NCI-H1417 (cell line): ENCODE data around the gene SETX.

Source experiments
- DNase-seq, 3 experiments: peaks; one replicate each; lab custom pipeline; 2025; lab: John Stamatoyannopoulos, UW

The SETX gene

DNA sequence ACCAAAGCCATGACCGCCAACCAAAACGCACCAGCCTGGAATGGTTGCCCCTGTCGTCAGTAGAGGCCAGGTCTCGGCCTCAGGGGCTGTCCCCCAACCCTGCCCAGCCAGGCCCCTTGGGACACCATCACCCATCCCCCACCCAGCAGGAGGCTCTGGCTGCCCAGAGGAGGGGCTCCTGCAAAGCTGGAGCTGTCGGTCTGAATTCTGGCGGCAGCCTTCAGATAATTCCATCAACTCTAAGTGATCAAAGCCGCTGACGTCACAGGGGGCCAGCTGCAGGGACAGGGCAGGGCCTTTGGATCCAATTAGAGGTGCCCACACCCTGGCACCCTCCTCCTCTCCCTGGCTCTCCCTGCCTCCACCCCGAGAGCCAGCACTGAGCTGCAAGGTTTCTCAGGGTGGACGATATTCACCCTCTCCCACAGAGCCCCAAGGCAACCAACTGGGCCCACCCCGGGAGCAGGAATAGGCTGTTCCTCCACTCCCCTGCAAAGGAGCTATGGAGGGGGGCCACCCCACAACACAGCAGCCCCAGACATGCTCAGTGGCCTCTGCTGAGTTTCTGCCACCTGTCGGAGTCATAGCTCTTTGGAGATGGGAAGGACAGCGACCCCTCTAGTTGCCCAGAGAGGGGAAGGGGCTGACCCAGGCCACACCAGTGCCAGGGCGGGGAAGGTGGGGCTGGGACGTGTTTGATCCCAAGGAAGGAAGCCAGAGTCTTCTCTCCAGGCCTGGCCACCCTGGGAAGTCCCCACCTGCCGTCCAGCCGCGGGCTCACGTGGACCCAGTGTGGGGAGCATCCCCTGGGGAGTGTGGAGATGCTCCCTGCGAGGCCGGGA lies 114.6 kb downstream of the SETX start:
- DNase-seq, result peak in 1 of 3 experiments; percentile 47

DNA sequence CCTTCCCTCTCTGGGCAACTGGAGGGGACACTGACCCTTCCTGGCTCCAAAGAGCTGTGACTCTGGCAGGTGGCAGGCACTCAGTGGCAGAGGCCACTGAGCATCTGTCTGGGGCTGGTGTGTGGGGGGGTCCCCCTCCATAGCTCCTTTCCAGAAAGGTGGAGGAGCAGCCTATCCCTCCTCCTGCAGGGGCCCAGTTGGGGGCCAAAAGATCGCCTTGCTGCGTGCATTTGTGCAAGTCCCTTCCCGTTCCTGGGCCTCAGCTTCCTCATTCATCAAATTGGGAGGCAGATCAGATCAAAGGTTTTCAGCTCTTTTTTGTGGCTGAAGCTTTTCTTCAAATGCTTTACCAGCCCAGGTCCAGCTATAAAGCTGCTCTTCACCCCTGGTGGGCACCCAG lies 115.3 kb downstream of the SETX start:
- no peak for DNase-seq

DNA sequence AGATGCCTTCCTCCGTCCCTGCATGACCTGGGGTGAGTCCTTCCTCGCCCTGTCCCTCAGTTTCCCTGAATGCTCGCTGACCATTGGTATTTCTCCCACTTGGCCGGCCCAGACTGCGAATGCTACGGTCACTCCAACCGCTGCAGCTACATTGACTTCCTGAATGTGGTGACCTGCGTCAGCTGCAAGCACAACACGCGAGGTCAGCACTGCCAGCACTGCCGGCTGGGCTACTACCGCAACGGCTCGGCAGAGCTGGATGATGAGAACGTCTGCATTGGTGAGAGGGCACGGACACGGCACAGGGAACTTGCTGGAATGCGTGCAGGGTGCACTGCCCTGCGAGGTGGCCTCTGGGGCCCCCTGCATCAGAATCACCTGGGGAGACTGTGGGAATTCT lies 115.8 kb downstream of the SETX start:
- no peak for DNase-seq

DNA sequence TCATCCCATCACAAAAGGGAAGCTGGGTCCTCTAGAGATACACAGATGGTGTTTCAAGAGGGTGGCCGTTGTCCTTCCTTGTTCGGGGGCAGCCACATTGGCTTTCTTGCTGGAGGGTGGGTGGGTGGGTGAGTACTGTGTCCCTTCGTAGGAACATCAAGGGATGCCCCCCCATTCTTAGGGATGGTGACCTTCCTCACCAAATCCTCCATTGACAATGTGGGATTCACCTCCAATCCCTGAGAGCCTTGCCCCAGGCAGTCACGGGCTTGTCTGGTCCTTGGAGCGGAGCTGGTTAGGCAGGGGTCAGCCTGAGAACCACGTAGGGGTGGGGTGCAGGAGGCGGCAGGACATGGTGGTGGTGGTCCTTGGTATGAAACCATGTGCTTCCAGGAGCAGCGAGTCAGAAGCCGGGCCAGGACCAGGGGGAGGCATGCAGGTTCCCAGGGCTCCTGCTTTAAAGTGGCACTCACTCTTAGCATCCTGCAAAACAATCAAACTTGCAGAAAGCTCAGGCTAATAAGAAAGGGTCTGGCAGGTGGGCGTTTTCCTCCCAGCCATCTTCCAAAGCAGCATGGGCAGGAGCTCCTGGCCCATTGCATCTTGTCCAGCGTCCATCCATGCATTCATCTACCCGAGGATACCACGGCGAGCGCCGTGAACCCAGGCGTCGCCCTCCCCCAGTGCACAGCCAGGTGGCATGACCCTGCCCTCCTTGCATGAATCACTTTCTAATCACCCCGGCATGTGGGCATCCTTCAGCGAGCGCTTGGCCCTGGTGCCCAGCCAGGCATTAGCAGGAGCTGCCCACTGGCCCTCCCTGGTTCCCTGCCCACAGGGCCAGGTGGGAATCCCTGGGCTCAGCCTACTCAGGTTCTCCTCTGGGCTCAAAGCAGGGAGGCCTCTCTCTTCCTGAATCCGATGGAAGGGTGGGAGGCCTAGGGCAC lies 116.5 kb downstream of the SETX start:
- DNase-seq, result peak in 1 of 3 experiments; percentile 18

DNA sequence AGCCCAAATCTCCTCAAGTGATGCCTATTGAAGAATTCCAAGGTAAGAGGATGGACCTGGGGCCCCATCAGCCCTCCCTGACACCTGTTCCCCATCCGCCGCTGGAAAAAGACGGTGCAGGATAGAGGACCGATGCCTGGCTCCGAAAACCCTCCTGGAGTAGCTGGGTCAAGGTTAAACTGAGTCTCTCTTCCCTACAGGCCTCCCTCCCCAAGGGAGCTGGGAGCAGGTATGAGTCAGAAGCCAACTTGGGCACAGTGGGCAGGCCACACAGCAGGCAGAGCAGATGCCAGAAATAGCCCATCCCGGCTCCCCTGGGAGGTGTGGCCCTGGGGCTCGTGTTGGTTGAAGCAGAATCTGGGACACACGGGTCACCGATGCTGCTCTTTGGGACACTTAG lies 117.3 kb downstream of the SETX start:
- no peak for DNase-seq

DNA sequence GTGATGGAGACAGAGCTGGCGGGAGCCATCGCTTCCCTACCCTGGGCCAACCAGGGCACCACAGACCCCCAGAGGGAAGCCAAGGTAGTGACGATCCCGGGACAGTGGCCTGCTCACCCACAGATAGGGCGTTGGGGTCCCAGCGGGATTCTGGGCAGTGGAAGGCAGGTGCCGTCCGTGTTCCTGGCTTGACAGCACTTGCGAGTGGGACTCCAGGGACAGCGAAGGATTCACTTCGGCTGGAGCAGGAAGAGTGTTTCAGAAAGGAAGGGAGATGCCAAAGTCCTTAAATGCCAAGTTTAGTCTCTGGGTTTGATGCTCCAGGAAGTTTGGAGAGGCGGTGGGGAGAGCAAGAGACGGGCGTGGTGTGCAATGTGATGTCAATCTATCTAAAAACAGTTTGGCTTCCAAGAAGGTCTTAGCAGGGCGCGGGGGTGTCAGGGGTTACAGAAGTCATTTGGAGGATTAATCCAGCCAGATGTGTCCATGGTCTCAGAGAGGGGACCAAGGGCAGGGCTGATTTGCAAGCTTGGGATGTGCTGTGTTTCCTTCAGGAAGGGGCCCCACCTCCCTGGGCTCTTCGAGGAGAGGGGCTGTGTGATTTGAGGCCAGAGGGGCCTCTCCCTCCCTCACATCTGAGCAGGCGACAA lies 118.0 kb downstream of the SETX start:
- DNase-seq, result no peak

DNA sequence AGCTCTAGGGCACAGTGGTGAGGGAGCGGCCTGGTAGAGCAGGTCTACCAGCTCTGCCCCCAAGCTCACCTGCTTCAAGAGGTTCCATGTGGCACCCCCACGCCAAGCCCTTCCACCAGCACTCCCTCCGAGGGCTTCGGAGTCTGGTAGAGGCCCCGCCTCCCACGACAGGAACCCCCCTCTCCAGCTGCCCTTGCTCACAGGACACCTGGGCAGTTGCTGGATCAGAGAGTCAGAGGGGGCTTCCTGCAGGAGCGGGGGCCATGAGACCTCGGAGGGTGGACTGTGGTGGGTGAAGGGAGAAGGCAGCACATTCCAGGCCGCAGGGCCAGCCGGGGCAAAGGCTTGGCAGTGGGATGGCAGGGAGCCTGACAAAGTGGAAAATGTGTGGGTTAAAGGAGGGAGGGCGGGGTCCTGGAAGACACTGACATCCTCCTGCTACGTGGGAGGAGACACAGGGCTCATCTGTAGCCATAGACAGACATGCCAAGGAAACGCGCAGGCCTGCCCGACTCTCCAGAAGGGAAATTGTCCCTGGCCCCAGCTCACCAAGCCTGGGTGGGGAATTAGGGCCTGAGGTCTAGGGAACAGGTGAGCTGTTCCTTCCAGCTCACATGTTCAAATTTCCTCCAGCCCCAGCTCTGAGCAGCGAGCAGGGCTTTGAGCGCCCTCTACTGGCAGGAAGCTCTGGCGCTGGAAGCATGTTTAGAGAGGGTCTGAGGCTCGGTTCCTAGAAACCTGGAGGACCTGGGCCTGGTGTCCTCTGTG lies 118.7 kb downstream of the SETX start:
- peak; percentile 73 to 89 (median 76) for DNase-seq

DNA sequence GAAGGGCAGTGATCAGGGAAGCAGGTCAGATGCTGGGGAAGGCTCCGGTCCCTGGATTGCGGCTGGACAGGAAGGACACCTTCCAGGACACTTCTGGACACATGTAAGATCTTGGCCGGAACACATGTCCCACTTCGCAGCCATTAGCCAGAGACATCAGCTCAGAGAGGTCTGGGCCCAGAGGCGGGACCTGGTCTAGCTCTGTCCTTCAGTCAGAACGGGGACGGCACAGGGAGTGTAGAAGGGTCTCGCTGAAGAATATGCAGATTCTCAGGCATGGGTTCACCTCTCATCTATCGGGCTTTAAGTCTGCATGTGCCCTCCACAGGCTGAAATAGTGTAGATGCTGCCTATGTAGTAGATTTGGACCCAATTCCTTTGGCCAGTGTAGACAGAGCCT lies 119.7 kb downstream of the SETX start:
- DNase-seq, result no peak

DNA sequence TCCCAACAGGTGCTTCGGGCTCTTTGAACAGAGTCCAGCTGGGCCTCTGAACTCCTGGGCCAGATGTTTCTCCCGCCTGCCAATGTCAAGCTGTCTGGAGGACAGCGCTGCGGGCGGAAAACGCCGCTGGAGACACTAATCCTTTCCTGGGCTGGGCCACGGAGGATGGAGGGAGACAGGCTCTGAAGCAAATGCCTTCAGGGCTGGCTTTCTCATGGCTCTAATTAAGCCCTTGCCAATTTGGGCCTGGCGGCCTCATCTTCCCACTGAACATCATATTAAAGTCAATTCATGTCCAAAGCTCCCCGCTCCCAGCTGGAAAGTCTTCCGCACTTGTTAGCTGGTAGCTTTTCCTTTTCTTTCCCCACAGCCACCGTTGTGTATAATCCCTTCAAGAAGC lies 120.3 kb downstream of the SETX start:
- DNase-seq, result peak in 1 of 3 experiments; percentile 33

DNA sequence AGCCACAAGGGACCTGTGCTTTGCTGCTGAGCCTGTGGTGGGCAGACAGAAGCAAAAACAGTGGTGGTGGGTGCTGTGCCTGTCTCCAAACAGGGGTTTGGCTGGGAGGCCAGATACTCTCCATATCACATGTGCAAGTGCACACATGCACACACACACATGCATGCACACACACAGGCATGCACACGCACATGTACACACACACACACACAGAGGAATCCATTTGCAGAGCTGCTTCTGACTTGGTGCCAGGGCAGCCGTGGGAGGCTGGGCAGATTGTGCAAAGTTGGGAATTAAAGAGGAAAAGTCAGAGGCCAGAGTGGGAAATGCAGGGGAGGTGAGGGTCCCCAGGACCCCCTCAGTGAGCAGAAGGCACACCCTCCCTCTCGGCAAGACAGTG lies 121.6 kb downstream of the SETX start:
- no peak for DNase-seq

DNA sequence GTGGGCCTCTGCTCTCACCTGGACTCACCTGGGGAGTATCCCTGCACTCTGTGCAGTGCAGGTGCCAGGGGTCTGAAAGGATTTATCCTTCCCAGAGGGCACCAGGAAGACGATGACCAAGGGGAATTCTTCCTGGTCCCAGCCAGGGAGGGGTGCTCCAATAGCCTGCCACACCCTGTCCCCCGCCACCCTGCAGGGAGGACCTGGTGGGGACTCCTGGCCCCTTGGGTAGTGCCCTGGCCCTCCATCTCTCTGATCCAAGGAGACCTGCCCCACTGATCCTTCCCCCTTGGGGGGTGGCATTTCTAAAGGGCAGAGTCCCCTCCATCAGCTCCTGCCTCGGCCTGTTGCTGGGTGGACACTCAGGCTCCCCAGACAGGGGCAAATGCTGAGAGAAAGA lies 122.3 kb downstream of the SETX start:
- DNase-seq, result no peak

DNA sequence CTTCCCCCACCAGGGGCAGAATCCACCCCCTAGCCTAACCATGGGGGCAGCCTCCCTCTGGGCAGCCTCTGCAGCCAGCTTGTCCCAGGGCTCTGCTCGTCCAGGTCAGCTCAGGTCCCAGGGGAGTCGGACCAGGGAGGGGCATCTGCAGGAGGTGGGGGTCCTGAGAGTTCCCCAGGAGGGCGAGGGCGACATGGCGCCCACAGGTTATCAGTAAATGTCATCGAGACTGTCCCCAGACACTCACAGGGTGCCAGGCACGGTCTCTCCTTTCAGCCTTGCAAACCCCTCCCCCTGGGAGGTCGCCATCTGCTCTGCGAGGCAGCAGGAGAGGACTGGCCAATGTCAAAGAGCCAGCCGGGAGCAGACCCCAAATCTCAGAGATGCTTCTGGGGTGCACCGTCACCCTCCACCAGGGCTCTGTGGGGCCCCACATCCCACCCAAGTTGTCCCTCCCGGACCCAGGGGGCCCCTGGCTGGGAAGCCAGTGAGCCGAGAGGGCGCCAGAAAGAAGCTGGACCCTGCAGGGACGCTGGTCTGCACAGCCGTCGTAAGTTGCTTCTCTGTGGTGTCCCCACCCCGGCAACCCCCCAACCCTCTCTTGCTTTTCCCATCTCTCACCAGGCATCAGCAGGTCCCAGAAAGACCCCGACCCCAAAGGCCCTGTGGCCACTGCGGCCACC lies 123.6 kb downstream of the SETX start:
- no peak for DNase-seq

DNA sequence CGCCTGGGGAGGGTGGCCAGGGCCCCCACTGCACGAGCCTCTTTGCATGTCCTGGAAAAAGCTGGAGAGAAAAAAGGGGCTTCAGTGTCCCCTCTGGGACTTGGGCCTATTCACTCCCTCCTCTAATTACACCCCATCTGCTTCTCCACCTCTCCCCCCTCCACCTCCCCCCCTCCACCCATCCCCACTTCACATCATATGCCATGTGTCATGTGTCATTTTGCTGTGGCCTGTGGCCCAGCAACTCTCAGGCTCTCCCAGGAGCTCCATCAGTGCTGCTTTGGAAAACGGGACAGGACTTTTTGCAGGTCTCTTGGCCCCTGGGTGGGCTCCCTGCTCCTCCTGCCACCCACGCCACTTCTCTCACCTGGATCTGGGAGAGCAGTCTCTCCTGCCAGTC lies 124.2 kb downstream of the SETX start:
- DNase-seq, result peak in 2 of 3 experiments; percentile 2 to 32

DNA sequence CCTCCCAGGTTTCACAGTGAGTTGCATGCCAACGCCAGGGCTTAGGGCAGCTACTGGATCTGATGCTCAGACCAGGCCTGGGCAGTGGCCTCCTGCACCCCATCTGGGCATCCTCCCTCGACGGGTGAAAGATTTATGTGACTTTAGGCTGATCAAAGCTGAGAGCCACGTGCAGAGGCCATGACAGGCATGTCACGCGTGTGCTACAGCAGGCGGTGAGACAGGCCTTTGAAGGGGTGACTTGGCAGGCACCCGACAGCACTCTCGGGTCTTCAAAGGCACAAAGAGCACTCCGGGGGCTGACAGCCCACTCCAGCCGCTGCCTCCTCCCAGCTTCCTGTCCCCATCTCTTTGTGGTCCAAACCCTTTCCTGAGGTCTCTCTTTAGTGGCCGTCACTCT lies 126.7 kb downstream of the SETX start:
- DNase-seq, result no peak

DNA sequence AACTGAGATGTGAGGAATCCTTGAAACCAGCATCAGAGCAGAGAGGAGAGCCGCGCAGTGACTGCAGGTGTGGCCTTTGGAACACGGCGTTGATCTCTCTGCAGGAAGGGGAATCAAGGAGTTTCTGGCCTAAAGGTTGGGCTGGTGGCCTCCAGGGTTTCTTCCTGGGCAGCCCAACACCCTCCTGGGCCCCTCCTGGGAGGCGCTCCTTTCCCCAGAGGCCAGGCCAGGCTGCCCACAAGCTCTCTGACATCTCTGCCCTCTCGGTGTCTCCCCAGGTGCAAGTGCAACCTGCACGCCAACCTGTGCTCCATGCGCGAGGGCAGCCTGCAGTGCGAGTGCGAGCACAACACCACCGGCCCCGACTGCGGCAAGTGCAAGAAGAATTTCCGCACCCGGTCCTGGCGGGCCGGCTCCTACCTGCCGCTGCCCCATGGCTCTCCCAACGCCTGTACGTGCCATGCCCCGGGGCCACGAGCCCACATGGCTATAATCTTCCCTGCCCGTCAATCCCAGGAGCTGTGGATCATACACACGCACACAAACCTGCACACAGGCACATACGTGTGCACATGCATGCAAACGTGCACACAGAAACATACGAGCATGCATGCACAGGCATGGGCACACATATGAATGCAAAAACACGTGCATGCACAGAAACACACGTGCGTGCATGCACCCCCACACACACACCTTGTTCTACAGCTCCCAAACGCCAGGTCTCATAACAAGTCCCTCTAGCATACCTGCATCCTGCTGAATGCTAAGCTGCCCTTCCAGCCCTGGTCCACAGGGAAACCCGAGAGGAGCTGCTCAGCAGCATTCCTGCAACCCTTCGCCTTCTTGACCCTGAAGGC lies 128.0 kb downstream of the SETX start:
- DNase-seq, result no peak

DNA sequence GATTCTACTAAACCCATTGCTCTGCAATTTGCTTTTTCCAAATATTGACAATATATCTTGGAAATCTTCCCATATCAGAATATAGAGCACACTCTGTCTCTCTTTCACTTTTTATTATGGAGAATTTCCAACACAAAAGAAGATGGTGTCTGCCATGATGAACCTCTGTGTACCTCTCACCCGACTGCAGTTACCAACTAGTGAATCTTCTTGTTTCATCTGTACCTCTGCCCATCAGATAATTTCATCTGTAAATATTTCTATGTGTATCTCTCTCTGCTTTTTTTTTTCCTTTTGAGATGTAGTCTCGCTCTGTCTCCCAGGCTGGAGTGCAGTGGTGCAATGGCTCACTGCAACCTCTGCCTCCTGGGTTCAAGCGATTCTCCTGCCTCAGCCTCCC lies 130.1 kb downstream of the SETX start:
- no peak for DNase-seq

DNA sequence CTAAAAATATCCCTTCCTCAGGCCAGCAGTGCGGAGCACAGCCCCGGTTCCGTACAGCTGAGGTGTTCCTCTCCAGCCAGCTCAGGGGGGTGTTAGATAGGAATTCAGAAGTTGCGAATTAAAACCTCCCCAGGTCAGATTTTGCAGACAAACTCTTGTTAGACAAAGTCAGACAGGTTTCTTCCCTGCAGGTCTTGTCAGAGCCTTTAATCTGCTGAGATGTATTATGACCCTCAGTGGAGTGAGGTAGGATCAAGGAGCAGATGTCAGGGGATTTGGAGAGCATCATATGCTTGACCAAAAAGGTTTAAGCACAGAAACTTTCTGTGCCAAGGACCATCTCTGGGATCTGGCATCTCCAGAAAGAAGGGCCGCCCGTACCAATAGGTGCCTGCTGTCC lies 132.8 kb downstream of the SETX start:
- DNase-seq, result no peak

DNA sequence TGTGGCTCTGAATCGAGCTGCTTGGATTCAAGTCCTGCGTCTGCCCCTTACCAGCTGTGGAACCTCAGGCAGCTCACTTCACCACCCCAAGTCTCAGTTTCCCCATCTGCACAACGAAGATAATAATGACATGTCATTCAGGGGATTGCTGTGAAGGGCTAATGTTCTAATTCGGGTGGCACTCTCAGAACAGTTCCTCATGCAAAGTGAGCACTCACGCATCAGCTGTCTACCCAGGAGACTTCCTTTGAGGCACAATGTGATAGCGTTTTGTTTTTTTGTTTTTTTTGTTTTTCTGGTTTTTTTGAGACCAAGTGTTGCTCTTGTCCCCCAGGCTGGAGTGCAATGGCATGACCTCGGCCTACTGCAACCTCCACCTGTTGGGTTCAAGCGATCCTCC lies 136.6 kb downstream of the SETX start:
- no peak for DNase-seq

DNA sequence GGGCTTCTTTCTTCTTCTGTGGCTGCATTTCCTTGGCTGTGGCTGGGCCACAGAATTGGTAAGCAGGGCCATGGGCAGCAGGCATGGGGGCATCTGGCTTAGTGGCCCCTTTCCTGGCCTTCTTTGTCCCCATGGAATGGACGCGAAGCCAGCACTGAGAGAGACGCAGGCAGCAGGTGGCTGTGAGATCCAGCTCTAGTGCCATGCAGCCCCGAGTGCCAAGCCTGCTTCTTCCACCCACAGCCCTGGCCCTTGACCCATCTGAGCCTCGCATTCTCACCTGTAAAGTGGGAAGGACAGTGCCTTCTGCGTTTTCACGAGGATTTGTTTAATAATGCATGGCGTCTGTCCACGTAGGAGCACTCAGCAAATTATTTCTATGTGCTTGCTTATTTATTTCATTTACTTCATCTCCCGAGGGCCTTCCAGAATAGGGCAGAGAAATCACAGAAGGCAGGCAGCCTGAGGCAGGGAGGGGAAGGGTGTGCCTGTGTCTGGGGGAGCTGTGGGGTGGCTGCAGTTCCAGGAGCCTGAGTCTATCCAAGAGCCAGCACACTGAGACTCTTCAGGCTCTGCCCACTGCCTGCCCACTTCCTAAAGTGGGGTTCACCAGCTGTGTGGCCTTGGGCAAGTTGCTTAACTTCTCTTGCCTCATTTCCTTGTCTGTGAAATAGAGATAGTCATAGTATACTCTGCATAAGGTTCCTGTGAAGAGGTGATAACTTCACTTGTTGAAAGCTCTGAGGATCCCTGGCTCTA lies 137.7 kb downstream of the SETX start:
- no peak for DNase-seq
